Heart right ventricle (tissue), 16 donors: ENCODE data around the gene PRDM7. TPM values are rescaled to one million over a fixed set of nuclear protein-coding genes. Genes with fewer than 3 reads are reported as not detected.

ENCODE experiments used
- ATAC-seq, 8 donors: fragments of 200-7000 bp; cut with Tn5 transposase; one replicate each; pipeline ENCODE4 v1.9.1; 2020; ENCODE audit warnings: mild to moderate bottlenecking in 8 of 8, moderate library complexity in 8 of 8, moderate number of reproducible peaks in 1 of 8
- DNase-seq, 2 donors: peaks; one replicate each; pipeline ENCODE4 v3.0.0-alpha.2; 2020
- H3K27ac ChIP-seq, 10 donors: fragments of 200-600 bp; sonication (generic) in 2 of 10; one replicate each; pipeline versions ENCODE4 v1.5.0 to v1.8.0; 2020 to 2022; ENCODE audit warnings: mild to moderate bottlenecking in 3 of 10
- H3K27me3 ChIP-seq, 7 donors: fragments of 200-600 bp; one replicate each; pipeline ENCODE4 v1.8.0; 2021 to 2022; ENCODE audit warnings: mild to moderate bottlenecking in 2 of 7
- H3K36me3 ChIP-seq, 9 donors: fragments of 200-600 bp; sonication (generic) in 1 of 9; one replicate each; pipeline versions ENCODE4 v1.5.0 to v1.8.0; 2020 to 2022; ENCODE audit warnings: mild to moderate bottlenecking in 2 of 9
- H3K4me1 ChIP-seq, 9 donors: fragments of 200-600 bp; sonication (generic) in 1 of 9; one replicate each; pipeline versions ENCODE4 v1.5.0 to v1.8.0; 2020 to 2022; ENCODE audit warnings: mild to moderate bottlenecking in 4 of 9
- H3K4me3 ChIP-seq, 10 donors: fragments of 200-600 bp; sonication (generic) in 2 of 10; one replicate each; pipeline versions ENCODE4 v1.5.0 to v1.8.0; 2020 to 2022; ENCODE audit warnings: mild to moderate bottlenecking in 7 of 10, moderate library complexity in 2 of 10
- H3K9me3 ChIP-seq, 11 donors: fragments of 200-600 bp in 10 of 11; sonication (generic) in 2 of 11; one replicate each; pipeline versions ENCODE4 v1.5.0 to v1.8.0; 2013 to 2022; ENCODE audit warnings: mild to moderate bottlenecking in 2 of 11, control low read depth in 1 of 11, moderate library complexity in 1 of 11
- CTCF ChIP-seq, 9 donors: fragments of 200-600 bp; sonication (generic) in 2 of 9; IDR thresholded peaks; one replicate each; pipeline versions ENCODE4 v1.5.0 to v1.8.0; 2021 to 2022; ENCODE audit warnings: antibody characterized with exemption in 9 of 9, mild to moderate bottlenecking in 5 of 9, moderate library complexity in 1 of 9
- WGBS, 2 donors: extraction: QIAGEN DNeasy Blood & Tissue Kit; methylation state at CpG; one replicate each; pipeline ENCODE4 v1.1.7; 2013; ENCODE audit warnings: inconsistent platforms in 1 of 2; 5-methylcytosine and 5-hydroxymethylcytosine counted together
- intact Hi-C, 10 donors: fragments of 100-400 bp; cut with DNase I; formaldehyde crosslinking; loops; one replicate each; pipeline versions ENCODE4 v1.11.1 to v1.14.2; 2022
- polyA plus RNA-seq, 2 donors: library from polyadenylated mRNA; stranded (reverse); fragments of 200-250 nt; gene quantifications; one replicate each; pipeline ENCODE4 v1.2.3, GENCODE V29; 2013
- total RNA-seq, 10 donors: library from RNA; stranded (reverse); fragmentation: NEBNext Ultra II Directional in 3 of 10; extraction: Animal tissue kit (Norgen Biotek cat#: 25700) in 3 of 10; gene quantifications; one replicate each; pipeline versions ENCODE4 v1.2.1 to v1.2.4, GENCODE V29; 2021 to 2023
- donor health status: Arrhythmogenic right ventricular cardiomyopathy.
- donor health status: ischemic (EF 13 %, LVEDD 7.1; RV severe dilation, severe dysfunction).
- donor health status: healthy with polysubstance abuse.
- donor health status: DM: no; HTN: yes; CAD: no.
- donor health status: DM: no; HTN: no; CAD: no.
- donor health status: ischemic (EF 25% LVEDD 6.9; RV normal size, moderate dysfunction).
- donor health status: ischemic (EF 25% LVEDD 5.7; RV mildly dilated, moderate dysfunction).
- donor health status: healthy.
- donor health status: DM: yes; HTN: yes; CAD: no.
- donor health status: Ischemic cardiomyopathy.
- donor health status: ischemic (EF 35%, LVEDD 5.7; RV mildly dilated, moderate dysfunction).
- donor health status: nonischemic (EF 11% LVEDD 7.7; RV severe dilation, severe dysfunction).
- donor health status: DM: yes; HTN: yes; CAD: no.
- donor health status: PGD.
- donor health status: ischemic (EF 29% LVEDD 5.4; RV normal size, mild dysfunction).
- donor health status: nonischemic (EF 23%, LVEDD 6.1; RV moderate dilation, normal function).

Gene PRDM7
- total and polyA plus RNA-seq, 12 donors = not detected

GRCh38 chr16:90041896-90042473, 35.1 kb downstream of the PRDM7 start:
- peaks cover 0 to 11% (median 6%) of the 10 kb centered on the region in 7 donors for H3K27me3 ChIP-seq
- intact Hi-C loops = no loop called here
- peaks cover 0 to 73% (median 40%) of the 10 kb centered on the region in 9 donors for H3K36me3 ChIP-seq
- ATAC-seq (no peak), DNase-seq (no peak)
- 89 to 95% methylated on average over 16 of the region's 16 CpGs for WGBS, 2 donors
- no peak for TF ChIP-seq CTCF (IDR thresholded peaks at IDR 0.05)
- H3K4me1 ChIP-seq = peaks cover 4 to 9% (median 6%) of the 10 kb centered on the region in 9 donors
- no peak overlapping the region for H3K27ac ChIP-seq
- H3K9me3 ChIP-seq = no peaks in the 10 kb centered on the region
- H3K4me3 ChIP-seq = no peak overlapping the region

GRCh38 chr16:90040152-90041023, 36.7 kb downstream of the PRDM7 start:
- H3K9me3 ChIP-seq = no peaks in the 10 kb centered on the region
- TF ChIP-seq CTCF (IDR thresholded peaks at IDR 0.05) = no peak
- peak in 1 of 8 donors; percentile 14 for ATAC-seq

GRCh38 chr16:90037276-90037675, 39.9 kb downstream of the PRDM7 start:
- Histone ChIP-seq H3K27me3 (no peaks in the 10 kb centered on the region), H3K27ac (no peak overlapping the region), H3K36me3 (peaks cover 0 to 94% (median 43%) of the 10 kb centered on the region in 9 donors), H3K4me1 (no peaks in the 10 kb centered on the region), H3K9me3 (no peaks in the 10 kb centered on the region), H3K4me3 (no peak overlapping the region)
- DNase-seq (no peak), ATAC-seq (peak in 2 of 8 donors; percentile 30 to 43)
- TF ChIP-seq CTCF (IDR thresholded peaks at IDR 0.05) = no peak
- intact Hi-C loops = no loop called here
- WGBS, 2 donors = 75 to 79% methylated on average over 12 of the region's 12 CpGs

More at GRCh38 chr16:90040152-90041023, 36.7 kb downstream of the PRDM7 start:
- H3K4me3 ChIP-seq = no peak overlapping the region
- DNase-seq = no peak
- intact Hi-C loops = no loop called here
- 95 to 96% methylated on average over 29 of the region's 29 CpGs for whole genome bisulfite sequencing, 2 donors
- H3K36me3 ChIP-seq = peaks cover 0 to 89% (median 53%) of the 10 kb centered on the region in 9 donors
- H3K27ac ChIP-seq = no peak overlapping the region
- H3K4me1 ChIP-seq = no peaks in the 10 kb centered on the region
- H3K27me3 ChIP-seq = no peaks in the 10 kb centered on the region

- Histone ChIP-seq H3K27ac (no peak overlapping the region), H3K4me1 (no peaks in the 10 kb centered on the region), H3K9me3 (no peaks in the 10 kb centered on the region), H3K27me3 (no peaks in the 10 kb centered on the region), H3K36me3 (peaks cover 0 to 92% (median 31%) of the 10 kb centered on the region in 9 donors), H3K4me3 (no peak overlapping the region)
- 80 to 81% methylated on average over 5 of the region's 5 CpGs for WGBS, 2 donors
- DNase-seq = no peak
- no peak for ATAC-seq
- intact Hi-C loops = no loop called here
- TF ChIP-seq CTCF (IDR thresholded peaks at IDR 0.05) = no peak
Observed at GRCh38 chr16:90035902-90036301, 41.2 kb downstream of the PRDM7 start.
